H1 (cell line): ENCODE results near the gene PPP1R15B. TPM values are rescaled to one million over a fixed set of nuclear protein-coding genes. Genes with fewer than 3 reads are reported as not detected.

ENCODE experiments used
- CTCF ChIA-PET: fragments of 300-600 bp; sonication (Branson Sonifier 250); formaldehyde crosslinking; loops from one replicate; lab custom pipeline; 2021; ENCODE audit not compliant: partially characterized antibody; lab: Charles Lee
- POLR2A ChIA-PET: fragments of 300-600 bp; sonication (Branson Sonifier 250); formaldehyde crosslinking; loops from one replicate; lab custom pipeline; 2021; ENCODE audit warnings: inconsistent platforms; ENCODE audit not compliant: partially characterized antibody; lab: Charles Lee
- DNase-seq, 2 experiments: peaks; one replicate each; pipeline versions ENCODE4 v3.0.0 to v3.0.0-alpha.2; 2010 to 2022; ENCODE audit warnings: low spot score in 2 of 2, low read depth in 1 of 2, mixed read lengths in 1 of 2
- FAIRE-seq: peaks from 2 replicates; lab custom pipeline; 2011; peaks lifted over from hg19 to GRCh38; lab: Jason Lieb, UNC
- H2AFZ ChIP-seq: 2 replicates; pipeline ENCODE4 v1.8.1; 2012; ENCODE audit warnings: low read length, inconsistent platforms
- H2AK5ac ChIP-seq: 2 replicates; pipeline ENCODE4 v1.6.1; 2013; ENCODE audit warnings: low read depth, low read length
- H2BK120ac ChIP-seq: replicated peaks from 2 replicates; pipeline ENCODE3; 2013; ENCODE audit warnings: low read depth, low read length, inconsistent platforms
- H2BK12ac ChIP-seq: 2 replicates; pipeline ENCODE4 v1.6.1; 2013; ENCODE audit warnings: low read depth, low read length
- H2BK15ac ChIP-seq: 2 replicates; pipeline ENCODE4 v1.6.1; 2013; ENCODE audit warnings: low read length
- H2BK20ac ChIP-seq: 2 replicates; pipeline ENCODE4 v1.6.1; 2013; ENCODE audit warnings: low read length
- H2BK5ac ChIP-seq: 2 replicates; pipeline ENCODE4 v1.6.1; 2013; ENCODE audit warnings: low read depth, low read length
- H3K14ac ChIP-seq: 2 replicates; pipeline ENCODE4 v1.6.1; 2013; ENCODE audit warnings: inconsistent platforms; ENCODE audit not compliant: insufficient read length
- H3K18ac ChIP-seq: 2 replicates; pipeline ENCODE4 v1.6.1; 2013; ENCODE audit warnings: low read length; ENCODE audit errors: extremely low read depth
- H3K23ac ChIP-seq: 2 replicates; pipeline ENCODE4 v1.6.1; 2013; ENCODE audit warnings: inconsistent platforms; ENCODE audit not compliant: insufficient read length
- H3K23me2 ChIP-seq: 2 replicates; pipeline ENCODE4 v1.6.1; 2013; ENCODE audit warnings: low read depth, low read length
- H3K27ac ChIP-seq: 2 replicates; pipeline ENCODE4 v1.6.1; 2011; ENCODE audit warnings: low read depth, low read length, inconsistent platforms
- H3K27me3 ChIP-seq, 4 experiments: replicated peaks in 1 of 4; 1 replicate in 1 of 4; 2 replicates in 3 of 4; pipeline versions ENCODE4 v1.6.1 to v1.8.1; 2011 to 2013; ENCODE audit warnings: low read length in 3 of 4, mild to moderate bottlenecking in 3 of 4, inconsistent platforms in 2 of 4, mixed read lengths in 2 of 4, moderate library complexity in 1 of 4; ENCODE audit not compliant: control insufficient read depth in 3 of 4, insufficient read depth in 3 of 4; ENCODE audit errors: extremely low read depth in 1 of 4
- H3K36me3 ChIP-seq, 4 experiments: 2 replicates each; pipeline versions ENCODE4 v1.6.1 to v1.8.1; 2011 to 2013; ENCODE audit warnings: mild to moderate bottlenecking in 4 of 4, low read length in 3 of 4, moderate library complexity in 2 of 4, control low read depth in 1 of 4, inconsistent platforms in 1 of 4; ENCODE audit not compliant: insufficient read depth in 4 of 4, control insufficient read depth in 2 of 4
- H3K4ac ChIP-seq: replicated peaks from 2 replicates; pipeline ENCODE3; 2013; ENCODE audit warnings: low read length, low read depth, mixed read lengths, inconsistent platforms; ENCODE audit not compliant: insufficient read length
- H3K4me1 ChIP-seq, 4 experiments: replicated peaks in 1 of 4; 1 replicate in 1 of 4; 2 replicates in 3 of 4; pipeline versions ENCODE4 v1.6.1 to v1.8.1; 2011 to 2013; ENCODE audit warnings: low read length in 3 of 4, inconsistent platforms in 2 of 4, mixed read lengths in 1 of 4; ENCODE audit not compliant: insufficient read depth in 4 of 4, control insufficient read depth in 3 of 4
- H3K4me2 ChIP-seq, 2 experiments: 2 replicates each; pipeline versions ENCODE4 v1.6.1 to v1.8.1; 2011 to 2013; ENCODE audit warnings: low read depth in 2 of 2, low read length in 2 of 2, control low read depth in 1 of 2, inconsistent platforms in 1 of 2, mild to moderate bottlenecking in 1 of 2; ENCODE audit not compliant: insufficient read depth in 1 of 2
- H3K4me3 ChIP-seq, 4 experiments: fragments of 200-600, 300-600 bp in 1 of 4; sonication (generic), shearing (Covaris generic), sonication (Bioruptor Twin) in 1 of 4; 2 replicates each; pipeline versions ENCODE4 v1.5.1 to v1.8.1; 2011 to 2016; ENCODE audit warnings: low read length in 4 of 4, low read depth in 3 of 4, control low read depth in 2 of 4, inconsistent platforms in 2 of 4, mild to moderate bottlenecking in 2 of 4, mixed read lengths in 1 of 4, moderate library complexity in 1 of 4; ENCODE audit not compliant: insufficient read depth in 2 of 4; ENCODE audit errors: extremely low read depth in 1 of 4
- H3K56ac ChIP-seq: replicated peaks from 2 replicates; pipeline ENCODE3; 2013; ENCODE audit warnings: low read depth, mild to moderate bottlenecking, mixed read lengths, low read length, inconsistent platforms; ENCODE audit not compliant: insufficient read length
- H3K79me1 ChIP-seq: 2 replicates; pipeline ENCODE4 v1.6.1; 2013; ENCODE audit warnings: low read depth, low read length, control low read depth
- H3K79me2 ChIP-seq, 2 experiments: 2 replicates each; pipeline versions ENCODE4 v1.6.1 to v1.8.1; 2012 to 2013; ENCODE audit warnings: low read length in 2 of 2, mild to moderate bottlenecking in 2 of 2, inconsistent platforms in 1 of 2; ENCODE audit not compliant: insufficient read depth in 2 of 2, control insufficient read depth in 1 of 2
- H3K9ac ChIP-seq, 4 experiments: replicated peaks in 1 of 4; 1 replicate in 1 of 4; 2 replicates in 3 of 4; pipeline versions ENCODE4 v1.6.1 to v1.8.1; 2011 to 2013; ENCODE audit warnings: low read depth in 3 of 4, low read length in 3 of 4, control low read depth in 2 of 4, mild to moderate bottlenecking in 2 of 4, moderate library complexity in 2 of 4, inconsistent platforms in 1 of 4; ENCODE audit errors: extremely low read depth in 1 of 4
- H3K9me3 ChIP-seq, 2 experiments: 2 replicates each; pipeline versions ENCODE4 v1.6.1 to v1.8.1; 2012 to 2013; ENCODE audit warnings: mild to moderate bottlenecking in 2 of 2, moderate library complexity in 2 of 2, control low read depth in 1 of 2, inconsistent platforms in 1 of 2, low read depth in 1 of 2, low read length in 1 of 2, mixed read lengths in 1 of 2; ENCODE audit not compliant: insufficient read depth in 2 of 2
- H4K20me1 ChIP-seq, 2 experiments: replicated peaks in 1 of 2; 2 replicates each; pipeline versions ENCODE3 to v1.8.1; 2011 to 2013; ENCODE audit warnings: inconsistent platforms in 2 of 2, low read length in 2 of 2, mild to moderate bottlenecking in 1 of 2; ENCODE audit not compliant: insufficient read depth in 2 of 2, control insufficient read depth in 1 of 2
- H4K5ac ChIP-seq: 2 replicates; pipeline ENCODE4 v1.6.1; 2013; ENCODE audit warnings: low read length, low read depth, mixed read lengths, inconsistent platforms; ENCODE audit not compliant: insufficient read length
- H4K8ac ChIP-seq: 2 replicates; pipeline ENCODE4 v1.8.0; 2013; ENCODE audit warnings: mild to moderate bottlenecking, moderate library complexity, low read length, inconsistent platforms; ENCODE audit not compliant: insufficient read depth; ENCODE audit errors: extremely low read depth
- H4K91ac ChIP-seq: replicated peaks from 2 replicates; pipeline ENCODE3; 2013; ENCODE audit warnings: low read length, mixed read lengths, inconsistent platforms; ENCODE audit not compliant: insufficient read length
- ASH2L ChIP-seq: fragments of 200-600, 300-600 bp; sonication (generic); IDR thresholded peaks from one replicate; pipeline ENCODE4 v1.7.1; 2017; ENCODE audit warnings: low read length
- BCL11A ChIP-seq, 2 experiments: IDR thresholded peaks; one replicate each; pipeline ENCODE4 v1.6.1; 2011; ENCODE audit warnings: low read depth in 2 of 2, low read length in 2 of 2, mild to moderate bottlenecking in 2 of 2
- CEBPB ChIP-seq: IDR thresholded peaks from 2 replicates; pipeline ENCODE4 v1.6.1; 2012; ENCODE audit warnings: low read depth, low read length
- E2F6 ChIP-seq: IDR thresholded peaks from 2 replicates; pipeline ENCODE4 v1.6.1; 2012; ENCODE audit warnings: inconsistent platforms
- EP300 ChIP-seq, 2 experiments: IDR thresholded peaks; 1 replicate in 1 of 2; 2 replicates in 1 of 2; pipeline ENCODE4 v1.6.1; 2011 to 2012; ENCODE audit warnings: low read depth in 2 of 2, low read length in 2 of 2, mild to moderate bottlenecking in 2 of 2, borderline replicate concordance in 1 of 2, inconsistent platforms in 1 of 2, moderate library complexity in 1 of 2
- GABPA ChIP-seq: IDR thresholded peaks from 2 replicates; pipeline ENCODE4 v1.6.1; 2011; ENCODE audit warnings: mild to moderate bottlenecking, low read length, moderate library complexity, borderline replicate concordance; ENCODE audit not compliant: insufficient read depth
- POLR2A ChIP-seq, 2 experiments: IDR thresholded peaks; 1 replicate in 1 of 2; 2 replicates in 1 of 2; pipeline ENCODE4 v1.6.1; 2011; ENCODE audit warnings: low read depth in 2 of 2, low read length in 2 of 2, mild to moderate bottlenecking in 2 of 2; ENCODE audit errors: control extremely low read depth in 1 of 2
- RFX5 ChIP-seq: IDR thresholded peaks from 2 replicates; pipeline ENCODE4 v1.6.1; 2011; ENCODE audit warnings: low read depth, low read length, improper control_type of control experiment, borderline replicate concordance
- RXRA ChIP-seq: IDR thresholded peaks from 2 replicates; pipeline ENCODE4 v1.6.1; 2011; ENCODE audit warnings: low read depth, mild to moderate bottlenecking, low read length, moderate library complexity; ENCODE audit not compliant: insufficient read depth
- SIRT6 ChIP-seq: IDR thresholded peaks from one replicate; pipeline ENCODE4 v1.7.1; 2012; ENCODE audit warnings: low read length, inconsistent platforms
- SP4 ChIP-seq: IDR thresholded peaks from 2 replicates; pipeline ENCODE4 v1.6.1; 2012; ENCODE audit warnings: low read length, inconsistent platforms
- SRF ChIP-seq: IDR thresholded peaks from 2 replicates; pipeline ENCODE4 v1.6.1; 2011; ENCODE audit warnings: mild to moderate bottlenecking, low read depth, low read length, moderate library complexity
- TCF12 ChIP-seq: IDR thresholded peaks from 2 replicates; pipeline ENCODE4 v1.6.1; 2011; ENCODE audit warnings: low read depth, mild to moderate bottlenecking, low read length
- TEAD4 ChIP-seq: IDR thresholded peaks from 2 replicates; pipeline ENCODE4 v1.6.1; 2012; ENCODE audit warnings: low read depth, low read length, inconsistent platforms, mixed read lengths
- WGBS, 2 experiments: shearing (Covaris generic) in 1 of 2; methylation state at CpG; one replicate each; pipeline versions ENCODE4 v1.1.6 to v1.1.7; 2013 to 2015; ENCODE audit warnings: low lambda C conversion rate in 2 of 2, mixed read lengths in 2 of 2, inconsistent platforms in 1 of 2, low coverage in 1 of 2, missing lambda C conversion rate in 1 of 2; ENCODE audit not compliant: insufficient replicate concordance in 2 of 2, insufficient coverage in 1 of 2, insufficient read length in 1 of 2; ENCODE audit errors: extremely low coverage in 1 of 2, missing lambda C conversion rate in 1 of 2; 5-methylcytosine and 5-hydroxymethylcytosine counted together
- polyA plus RNA-seq, 7 experiments: library from polyadenylated mRNA; depleted of rRNA in 3 of 7; stranded (reverse) in 5 of 7; unstranded in 2 of 7; fragments of >200 nt in 5 of 7; fragments of 200-250 nt in 2 of 7; gene quantifications; 1 replicate in 5 of 7; 2 replicates in 1 of 7; 4 replicates in 1 of 7; pipeline versions ENCODE4 v1.2.1 to v1.2.3, GENCODE V29; 2011 to 2013; ENCODE audit warnings: missing spikeins in 2 of 7, mixed read lengths in 2 of 7
- total RNA-seq: library from RNA; stranded (reverse); fragmentation: NEBNext Ultra II Directional; extraction: Animal tissue kit (Norgen Biotek cat#: 25700); gene quantifications from 2 replicates; pipeline ENCODE4 v1.2.1, GENCODE V29; 2021

PPP1R15B gene
- total and polyA plus RNA-seq, 2 of the 8 experiments (the other 6 are each of a cell fraction or from before 2014, with no cell fraction given) = 14.4 to 72.2 TPM

- Histone ChIP-seq H2BK12ac (peak overlapping the region; percentile 30; the same call in 1 of the 2 replicates), H2BK20ac (peak overlapping the region; percentile 88; the same call in 1 of the 2 replicates), H4K20me1 (peaks cover 23 to 24% of the 10 kb centered on the region in 2 experiments), H3K56ac (no peak overlapping the region), H3K27ac (no peak overlapping the region), H3K23me2 (peaks cover 19% of the 10 kb centered on the region), H3K4me3 (no peak overlapping the region), H4K5ac (no peak overlapping the region), H3K36me3 (peaks cover 0 to 11% (median 0%) of the 10 kb centered on the region in 4 experiments; a peak in 1 of 8 replicates), H3K14ac (no peak overlapping the region), H4K91ac (no peak overlapping the region), H3K18ac (no peak overlapping the region), H2AK5ac (no peak overlapping the region), H3K79me1 (peaks cover 2% of the 10 kb centered on the region; the same call in 1 of the 2 replicates), H4K8ac (no peak overlapping the region), H2BK5ac (no peak overlapping the region), H3K4ac (no peak overlapping the region), H3K4me1 (peaks cover 0 to 6% (median 4%) of the 10 kb centered on the region in 4 experiments; a peak in 5 of 7 replicates), H3K23ac (no peak overlapping the region), H3K9ac (no peak overlapping the region), H3K9me3 (no peaks in the 10 kb centered on the region), H3K79me2 (peaks cover 31 to 35% of the 10 kb centered on the region in 2 experiments), H2BK120ac (no peak overlapping the region), H2AFZ (no peak overlapping the region), H3K4me2 (no peak overlapping the region), H3K27me3 (no peaks in the 10 kb centered on the region), H2BK15ac (no peak overlapping the region)
- no peak for DNase-seq
- ChIA-PET POLR2A (interaction anchor here (0.7 to 1.7 kb wide), 11 partner anchors 12 to 96 kb away, joined by 3 to 6 read pairs (median 3); no protein-coding TSS in a partner anchor), CTCF (interaction anchor here (0.8 to 3.2 kb wide), 8 partner anchors 11 to 116 kb away, joined by 3 to 20 read pairs (median 5); partner anchors contain the start of gene PIK3C2B)
- WGBS, 2 experiments = 86% methylated on average over 1 of the region's 1 CpG; no CpG with 5 or more reads in 1 of the 2 experiments
- no peak for FAIRE-seq
- TF ChIP-seq POLR2A (IDR thresholded peaks at IDR 0.05; ENCODE audit: control extremely low read depth in 1 of 2, low read depth in 2 of 2, low read length in 2 of 2) (no peak), BCL11A (IDR thresholded peaks at IDR 0.05; ENCODE audit: low read depth in 2 of 2, low read length in 2 of 2) (no peak), RFX5 (no peak), E2F6 (no peak), GABPA (no peak), CEBPB (no peak), EP300 (IDR thresholded peaks at IDR 0.05; ENCODE audit: borderline replicate concordance in 1 of 2, low read depth in 2 of 2, low read length in 2 of 2) (no peak), SIRT6 (no peak), SRF (no peak), ASH2L (no peak), TCF12 (no peak), RXRA (no peak), TEAD4 (no peak), SP4 (no peak)
Observed at GRCh38 chr1:204413170-204413535, 1.5 kb upstream of the PPP1R15B start.
